Caki2 (cell line): ENCODE data around the gene LRRC75A. TPM values are rescaled to one million over a fixed set of nuclear protein-coding genes. Genes with fewer than 3 reads are reported as not detected.
A peak's percentile ranks its signal among the peaks of the same experiment; 100 is the strongest.

Source experiments
- DNase-seq: peaks from one replicate; pipeline ENCODE4 v3.0.0-alpha.2; 2015; ENCODE audit warnings: low read depth
- in situ Hi-C: cut with HindIII; loops from 2 replicates; pipeline ENCODE4 v1.10.0; 2016; ENCODE audit warnings: low sequenced_read_pairs, low pct_unique_long_range_greater_than_20kb, mixed read lengths
- total RNA-seq: library from RNA; depleted of rRNA; stranded (reverse); fragments of >200 nt; shearing (Covaris generic); gene quantifications from 2 replicates; pipeline ENCODE4 v1.2.3, GENCODE V29; 2014; ENCODE audit warnings: low replicate concordance

Gene LRRC75A
- total RNA-seq, 1 experiment from 2014 or later: 1.1 TPM

DNA sequence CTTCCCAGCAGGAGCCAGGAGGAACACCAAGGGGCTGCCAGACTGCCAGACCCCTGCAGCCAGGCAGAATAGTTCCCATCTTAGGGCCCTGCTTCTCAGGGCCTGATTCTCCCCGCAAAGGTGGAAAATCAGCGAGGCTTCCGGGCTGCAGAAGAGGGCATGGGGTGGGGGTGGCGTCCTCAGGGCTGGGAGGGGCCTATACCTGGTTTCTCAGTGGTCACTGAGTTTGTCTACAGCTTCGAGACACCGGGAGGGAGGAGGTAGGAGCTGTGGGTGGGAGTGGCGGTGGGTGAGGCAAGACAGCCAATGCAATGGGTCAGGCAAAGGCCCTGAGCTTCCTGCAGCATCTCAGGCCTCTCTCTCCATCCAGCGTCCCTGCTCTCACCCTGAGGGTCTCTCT is 14.3 kb downstream of the LRRC75A start:
- in situ Hi-C loops: no loop called here

GRCh38 chr17:16477255-16477654 is 14.7 kb downstream of the LRRC75A start:
- in situ Hi-C loops: no loop called here
- peak; percentile 61 for DNase-seq

More for the DNA sequence above, 14.3 kb downstream of the LRRC75A start:
- no peak for DNase-seq

DNA sequence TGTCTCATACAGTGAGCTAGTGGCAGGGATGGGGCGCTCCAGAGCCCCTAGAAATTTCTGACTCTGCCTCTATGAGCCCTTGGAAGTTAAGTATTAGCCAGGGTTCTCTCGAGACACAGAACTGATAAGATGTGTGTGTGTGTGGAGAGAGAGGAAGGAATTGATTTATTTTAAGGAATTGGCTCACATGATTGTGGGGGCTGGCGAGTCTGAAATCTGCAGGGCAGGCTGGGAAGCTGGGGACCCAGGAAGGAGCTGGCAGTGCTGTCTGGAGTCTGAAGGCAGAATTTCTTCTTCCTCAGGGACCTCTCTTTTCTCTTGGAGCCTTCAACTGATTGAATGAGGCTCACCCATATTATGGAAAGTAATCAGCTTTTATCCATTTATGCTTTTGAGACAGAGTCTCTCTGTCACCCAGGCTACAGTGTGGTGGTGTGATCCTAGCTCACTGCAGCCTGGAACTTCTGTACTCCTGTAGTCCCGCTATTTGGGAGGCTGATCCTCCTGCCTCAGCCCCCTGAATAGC is 16.8 kb downstream of the LRRC75A start:
- no peak for DNase-seq
- in situ Hi-C loops: no loop called here

DNA sequence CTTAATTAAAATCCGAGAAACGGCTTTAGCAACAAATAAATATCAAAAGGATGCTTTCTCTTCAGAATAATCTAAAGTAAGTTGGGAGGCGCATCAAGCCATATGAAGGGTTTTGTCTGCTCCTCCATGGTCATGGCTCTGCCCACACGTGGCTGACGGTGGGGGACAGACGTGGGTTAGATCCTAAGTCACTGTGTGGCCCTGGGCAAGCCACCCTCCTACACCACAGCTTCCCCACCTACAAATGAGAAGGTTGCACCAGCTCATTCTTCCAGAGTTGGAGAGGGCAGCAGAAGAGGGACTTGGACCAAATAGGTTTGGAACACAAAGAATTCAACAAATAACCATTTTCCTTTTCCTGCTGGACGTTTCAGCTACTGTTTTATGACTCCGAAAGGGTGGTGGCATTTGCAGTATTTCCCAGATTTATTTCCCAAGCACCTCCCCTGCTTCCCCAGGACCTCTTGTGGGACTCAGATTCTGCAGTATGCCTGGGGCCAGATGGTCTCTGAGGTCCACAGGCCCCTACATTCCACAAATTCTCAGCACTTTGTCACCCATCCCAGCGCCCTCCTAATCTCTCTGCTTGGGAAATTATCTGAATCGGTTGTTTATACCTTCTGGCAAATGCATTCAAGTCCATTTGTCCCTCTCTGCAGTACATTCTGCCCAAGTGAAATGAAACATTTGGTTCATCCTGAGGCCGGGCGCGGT is 17.8 kb downstream of the LRRC75A start:
- in situ Hi-C loops: no loop called here
- no peak for DNase-seq

- DNase-seq: no peak
- in situ Hi-C loops: no loop called here
Observed at GRCh38 chr17:16473044-16474011, 18.7 kb downstream of the LRRC75A start.

DNA sequence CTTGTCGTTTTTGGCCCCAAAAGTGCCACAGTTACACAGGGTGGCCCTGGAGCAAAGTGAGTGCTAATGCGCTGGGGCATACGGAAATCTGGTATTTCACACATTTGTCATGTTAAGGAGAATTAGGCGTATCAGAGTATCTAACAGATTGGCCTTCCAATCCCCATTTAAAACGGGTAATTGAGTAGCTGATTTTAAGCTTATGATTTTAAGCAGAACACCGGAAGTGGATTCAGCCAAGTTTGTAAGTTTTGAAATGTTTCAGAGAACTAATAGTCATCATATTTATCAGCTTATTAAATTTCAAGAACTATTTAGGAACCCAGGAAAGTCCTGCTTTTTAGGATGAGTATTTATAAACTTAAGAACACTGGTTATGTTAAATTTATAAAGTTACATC is 19.5 kb downstream of the LRRC75A start:
- DNase-seq: no peak
- in situ Hi-C loops: no loop called here

DNA sequence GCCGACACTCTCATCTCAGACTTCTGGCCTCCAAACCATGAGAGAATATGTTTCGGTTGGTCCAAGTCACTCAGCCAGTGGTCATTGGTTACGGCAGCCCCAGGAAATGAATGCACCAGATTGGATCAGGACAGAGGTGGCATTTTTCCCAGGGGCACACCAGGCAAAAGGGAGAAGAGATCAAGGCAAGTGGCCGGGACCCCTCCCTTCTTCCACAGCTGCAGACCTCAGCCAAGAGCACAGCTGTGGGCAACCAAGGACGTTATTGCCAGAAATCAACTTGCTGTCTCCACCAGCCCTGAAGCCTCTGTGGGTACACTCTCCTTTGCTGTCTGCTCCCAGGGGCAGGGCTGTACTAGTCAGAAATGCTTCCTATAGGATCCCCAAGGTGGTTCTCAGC is 20.7 kb downstream of the LRRC75A start:
- no peak for DNase-seq
- in situ Hi-C loops: no loop called here

DNA sequence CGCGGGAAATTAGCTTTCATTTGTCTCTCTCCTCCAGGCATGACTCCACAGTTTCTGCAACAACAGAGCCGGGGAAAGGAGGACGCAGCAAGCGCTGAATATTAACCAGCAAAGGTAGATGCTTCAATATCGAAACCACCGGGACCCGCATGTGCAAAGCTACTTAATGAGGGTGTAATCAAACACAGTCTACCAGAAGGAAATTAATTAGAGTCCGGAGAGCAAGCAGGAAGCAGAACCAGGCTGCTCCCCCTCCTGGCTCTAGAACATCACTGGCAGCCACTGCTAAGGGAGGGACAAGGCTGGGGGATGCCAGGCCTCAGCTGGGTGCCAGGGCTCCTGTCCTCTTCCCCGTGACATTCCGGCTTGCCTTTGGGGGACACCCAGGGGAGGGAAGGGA is 21.7 kb downstream of the LRRC75A start:
- no peak for DNase-seq
- in situ Hi-C loops: no loop called here

DNA sequence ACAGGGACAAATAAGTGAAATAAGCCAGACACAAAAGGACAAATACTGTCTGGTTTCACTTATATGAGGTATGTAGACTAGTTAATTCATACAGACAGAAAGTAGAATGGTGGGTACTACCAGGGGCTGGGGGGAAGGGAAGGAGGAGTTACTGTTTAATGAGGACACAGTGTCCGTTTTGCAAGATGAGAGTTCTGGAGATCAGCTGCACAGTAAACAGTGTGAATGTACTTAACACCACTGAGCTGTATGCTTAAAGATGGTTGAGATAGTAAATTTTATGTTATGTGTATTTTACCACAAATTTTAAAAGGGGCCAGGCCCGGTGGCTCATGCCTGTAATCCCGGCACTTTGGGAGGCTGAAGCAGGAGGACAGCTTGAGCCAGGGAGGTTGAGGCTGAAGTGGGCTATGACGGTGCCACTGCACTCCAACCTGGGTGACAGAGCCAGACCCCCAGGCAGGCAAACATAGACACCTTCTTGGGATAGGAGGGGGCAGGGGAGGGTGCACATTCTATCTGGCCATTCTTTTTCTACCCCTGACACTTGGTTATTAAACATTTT is 23.5 kb downstream of the LRRC75A start:
- in situ Hi-C loops: no loop called here
- DNase-seq: no peak

DNA sequence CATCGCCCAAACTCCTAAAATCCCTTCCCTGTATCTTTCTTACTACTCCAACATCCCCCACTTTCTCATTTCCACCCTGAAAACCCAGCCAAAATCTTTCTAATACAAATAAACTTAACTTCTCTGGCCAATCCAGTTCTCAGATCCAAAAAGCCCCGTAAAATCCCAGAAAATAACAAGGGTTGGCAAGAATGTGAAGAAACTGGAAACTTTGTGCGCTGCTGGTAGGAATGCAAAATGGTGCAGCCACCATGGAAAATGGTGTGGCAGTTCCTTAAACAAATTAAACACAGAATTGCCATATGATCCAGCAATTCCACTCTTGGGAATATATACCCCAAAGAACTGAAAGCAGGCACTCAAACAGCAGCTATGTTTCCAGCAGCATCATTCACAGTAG is 24.1 kb downstream of the LRRC75A start:
- no peak for DNase-seq
- in situ Hi-C loops: no loop called here

DNA sequence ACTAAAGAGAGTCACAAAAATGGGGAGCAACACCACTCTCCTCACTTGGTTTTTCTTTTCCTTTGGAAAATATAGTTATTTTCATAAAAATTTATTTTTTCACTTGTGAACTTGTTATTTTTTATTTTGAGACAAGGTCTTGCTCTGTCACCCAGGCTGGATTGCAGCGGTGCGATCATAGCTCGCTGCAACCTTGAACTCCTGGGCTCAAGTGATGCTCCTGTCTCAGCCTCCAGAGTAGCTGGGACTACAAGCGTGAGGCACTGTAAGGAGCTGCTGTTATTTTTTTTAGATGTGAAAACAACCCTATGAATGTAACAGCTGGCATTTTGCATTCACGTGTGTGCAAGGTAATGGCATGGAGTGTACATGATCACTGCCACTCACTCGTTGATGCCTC is 24.9 kb downstream of the LRRC75A start:
- DNase-seq: no peak
- in situ Hi-C loops: no loop called here

GRCh38 chr17:16466407-16466806 is 25.6 kb downstream of the LRRC75A start:
- DNase-seq: no peak
- in situ Hi-C loops: no loop called here

DNA sequence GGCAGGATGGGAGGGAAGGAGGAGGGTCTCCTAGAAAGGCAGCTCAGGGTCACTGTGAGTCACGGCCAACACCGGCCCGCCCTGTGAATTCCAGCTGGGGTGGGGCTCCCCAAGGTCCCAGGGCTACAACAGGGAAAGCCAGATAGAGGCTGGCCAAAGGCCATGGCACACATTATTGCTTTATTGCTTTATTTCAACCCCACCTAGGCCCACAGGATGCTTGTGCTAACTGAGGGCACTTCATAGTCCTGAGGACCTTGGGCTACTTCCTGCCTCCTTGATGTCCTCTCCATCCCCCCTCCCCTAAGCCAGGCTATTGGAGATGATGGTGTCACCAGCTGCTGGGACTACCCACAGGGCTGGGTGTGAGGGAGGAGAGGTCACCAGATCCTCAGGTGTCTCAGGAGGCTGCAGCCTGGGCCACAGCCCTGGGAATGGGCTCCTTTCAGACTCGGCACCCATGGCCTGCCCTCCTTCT is 26.1 kb downstream of the LRRC75A start:
- DNase-seq: no peak
- in situ Hi-C loops: no loop called here

GRCh38 chr17:16465052-16465312 is 27.0 kb downstream of the LRRC75A start:
- DNase-seq: no peak
- in situ Hi-C loops: no loop called here

GRCh38 chr17:16464303-16465051 is 27.5 kb downstream of the LRRC75A start:
- no peak for DNase-seq
- in situ Hi-C loops: no loop called here

DNA sequence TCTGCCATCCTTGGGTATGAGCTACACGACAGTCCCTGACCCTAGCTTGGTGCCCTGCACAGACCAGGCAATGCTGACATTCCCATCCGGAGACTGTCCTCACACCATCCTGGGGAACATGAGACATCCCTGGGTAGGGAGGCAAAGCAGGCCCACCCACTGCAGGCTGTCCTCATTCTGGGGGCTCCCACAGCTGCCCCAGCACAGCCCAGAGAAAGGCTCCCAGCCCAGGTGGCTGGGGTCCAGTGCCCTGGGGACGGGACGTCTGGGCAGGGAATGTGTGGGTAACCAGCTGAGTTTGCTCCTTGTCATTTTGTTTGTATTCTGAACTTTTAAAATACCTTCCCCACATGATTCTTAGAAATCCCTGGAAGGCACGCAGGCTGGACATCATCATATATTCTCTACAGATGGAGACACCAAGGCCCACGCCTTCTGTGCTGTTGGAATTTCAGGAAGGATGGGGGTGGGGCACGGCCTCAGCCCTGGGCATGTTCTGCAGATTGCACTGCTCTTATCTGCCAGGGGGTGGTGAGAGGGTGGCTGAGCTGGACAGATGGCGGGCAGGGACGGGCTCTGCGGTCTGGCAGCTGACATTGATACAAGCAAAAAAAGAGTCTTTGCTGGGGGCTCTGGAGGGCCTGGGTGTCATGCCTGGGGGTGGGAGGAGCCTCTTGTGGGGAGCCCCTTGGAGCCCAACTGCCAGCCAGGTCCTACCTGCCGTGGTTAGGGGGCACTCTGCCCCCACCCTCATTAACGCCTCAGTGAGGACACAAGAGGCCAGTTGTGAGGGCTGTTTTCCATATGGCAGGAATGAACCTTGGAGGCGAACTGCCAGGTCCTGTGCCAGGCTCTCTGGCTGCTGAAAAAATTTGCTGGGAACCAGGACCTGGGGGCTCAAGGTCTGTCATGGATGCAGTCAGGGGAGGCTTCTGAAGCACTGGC is 28.4 kb downstream of the LRRC75A start:
- DNase-seq: no peak
- in situ Hi-C loops: no loop called here

GRCh38 chr17:16462070-16462864 is 29.7 kb downstream of the LRRC75A start:
- no peak for DNase-seq

More at GRCh38 chr17:16462070-16462864, 29.7 kb downstream of the LRRC75A start:
- in situ Hi-C loops: no loop called here
